ENCODE measurements around the gene MSRB1.
A peak's percentile ranks its signal among the peaks of the same experiment; 100 is the strongest.
"Not testable (repeated sequence)": the region's sequence is repeated elsewhere in the genome, so short reads cannot be mapped to it uniquely, and the experiment has no call there.

Gene MSRB1

GRCh38 chr16:1915732-1916639, 27.0 kb downstream of the MSRB1 start:
- DNase-seq, result no peak

GRCh38 chr16:1914988-1915387, 28.0 kb downstream of the MSRB1 start:
- DNase-seq, result no peak

- DNase-seq, result no peak
Measured at GRCh38 chr16:1914084-1914608, 28.9 kb downstream of the MSRB1 start.

- no peak for DNase-seq
Measured at GRCh38 chr16:1913327-1914083, 29.5 kb downstream of the MSRB1 start.

- DNase-seq, result no peak
Measured at GRCh38 chr16:1912215-1912543, 30.8 kb downstream of the MSRB1 start.

- DNase-seq, result no peak
Measured at GRCh38 chr16:1911467-1912214, 31.4 kb downstream of the MSRB1 start.

GRCh38 chr16:1909561-1910231, 33.3 kb downstream of the MSRB1 start:
- DNase-seq, result peak; percentile 17

GRCh38 chr16:1908983-1909382, 34.0 kb downstream of the MSRB1 start:
- no peak for DNase-seq

- no peak for DNase-seq
Measured at GRCh38 chr16:1908184-1908583, 34.8 kb downstream of the MSRB1 start.

GRCh38 chr16:1907226-1907860, 35.7 kb downstream of the MSRB1 start:
- no peak for DNase-seq

GRCh38 chr16:1906846-1907165, 36.2 kb downstream of the MSRB1 start:
- no peak for DNase-seq

GRCh38 chr16:1906055-1906845, 36.7 kb downstream of the MSRB1 start:
- no peak for DNase-seq

- DNase-seq, result no peak
Measured at GRCh38 chr16:1903845-1904840, 38.9 kb downstream of the MSRB1 start.

- no peak for DNase-seq
Measured at GRCh38 chr16:1903220-1903574, 39.8 kb downstream of the MSRB1 start.

GRCh38 chr16:1902547-1903219, 40.3 kb downstream of the MSRB1 start:
- no peak for DNase-seq

GRCh38 chr16:1900452-1900774, 42.6 kb downstream of the MSRB1 start:
- no peak for DNase-seq

- peak; percentile 10 for DNase-seq
Measured at GRCh38 chr16:1899641-1900451, 43.2 kb downstream of the MSRB1 start.

- not testable (repeated sequence) for DNase-seq
Measured at GRCh38 chr16:1897692-1898091, 45.3 kb downstream of the MSRB1 start.

All from MV-4-11 (cell line).